Peyer's patch (tissue), 4 donors: ENCODE data around the gene ZNF462. TPM values are rescaled to one million over a fixed set of nuclear protein-coding genes. Genes with fewer than 3 reads are reported as not detected.

Source experiments
- DNase-seq, 3 donors: peaks; one replicate each; pipeline ENCODE4 v3.0.0-alpha.2; 2017 to 2019
- H3K27ac ChIP-seq, 4 donors: fragments of 200-600 bp; sonication (generic); one replicate each; pipeline ENCODE4 v1.5.1; 2016 to 2019
- H3K27me3 ChIP-seq, 2 donors: fragments of 200-600 bp; sonication (generic); one replicate each; pipeline ENCODE4 v1.5.1; 2019
- H3K36me3 ChIP-seq, 3 donors: fragments of 200-600 bp; sonication (generic); one replicate each; pipeline ENCODE4 v1.5.1; 2016 to 2019
- H3K4me1 ChIP-seq, 4 donors: fragments of 200-600 bp; sonication (generic); one replicate each; pipeline ENCODE4 v1.5.1; 2016 to 2019
- H3K4me3 ChIP-seq, 4 donors: fragments of 200-600 bp; sonication (generic); 1 replicate in 3 of 4; 2 replicates in 1 of 4; pipeline ENCODE4 v1.5.1; 2016 to 2019; ENCODE audit warnings: mild to moderate bottlenecking in 1 of 4
- H3K9me3 ChIP-seq, 4 donors: fragments of 200-600 bp; sonication (generic); one replicate each; pipeline ENCODE4 v1.5.1; 2016 to 2019; ENCODE audit warnings: mild to moderate bottlenecking in 1 of 4
- CTCF ChIP-seq, 6 experiments: fragments of 450-650 bp in 4 of 6; fragments of 200-600 bp in 2 of 6; sonication (generic) in 1 of 6; IDR thresholded peaks; one replicate each; pipeline ENCODE4 v1.5.1; 2017 to 2019; ENCODE audit warnings: antibody characterized with exemption in 6 of 6, mild to moderate bottlenecking in 3 of 6, moderate library complexity in 1 of 6
- POLR2A ChIP-seq, 2 donors: fragments of 450-650 bp; IDR thresholded peaks; one replicate each; pipeline ENCODE4 v1.5.1; 2017; ENCODE audit warnings: antibody characterized with exemption in 2 of 2, mild to moderate bottlenecking in 2 of 2, moderate library complexity in 2 of 2
- total RNA-seq, 4 donors: library from RNA; depleted of rRNA; stranded (reverse); fragments of >200 nt; gene quantifications; one replicate each; pipeline ENCODE4 v1.1.0, GENCODE V29; 2016

Gene ZNF462
- total RNA-seq, 4 donors from 2014 or later: 16.1 to 39.6 (median 25.5) TPM

- H3K27me3 ChIP-seq: no peaks in the 10 kb centered on the region
- no peaks in the 10 kb centered on the region for H3K9me3 ChIP-seq
- H3K4me1 ChIP-seq: peaks cover 0 to 4% (median 0%) of the 10 kb centered on the region in 4 donors
- no peak overlapping the region for H3K27ac ChIP-seq
- no peak overlapping the region for H3K4me3 ChIP-seq
- DNase-seq: no peak
- TF ChIP-seq POLR2A (IDR thresholded peaks at IDR 0.05): no peak
- no peak for TF ChIP-seq CTCF (IDR thresholded peaks at IDR 0.05)
- H3K36me3 ChIP-seq: peaks cover 0 to 48% (median 0%) of the 10 kb centered on the region in 3 donors
Observed at GRCh38 chr9:106929471-106930177, 66.7 kb downstream of the ZNF462 start.

GRCh38 chr9:106930477-106930876 is 67.5 kb downstream of the ZNF462 start:
- TF ChIP-seq CTCF (IDR thresholded peaks at IDR 0.05) (no peak), POLR2A (IDR thresholded peaks at IDR 0.05) (no peak)
- Histone ChIP-seq H3K27me3 (no peaks in the 10 kb centered on the region), H3K36me3 (peaks cover 0 to 43% (median 0%) of the 10 kb centered on the region in 3 donors), H3K9me3 (no peaks in the 10 kb centered on the region), H3K4me3 (no peak overlapping the region), H3K4me1 (peaks cover 0 to 4% (median 0%) of the 10 kb centered on the region in 4 donors), H3K27ac (no peak overlapping the region)
- DNase-seq: no peak

- H3K27ac ChIP-seq: no peak overlapping the region
- DNase-seq: no peak
- H3K27me3 ChIP-seq: no peaks in the 10 kb centered on the region
- no peak overlapping the region for H3K4me3 ChIP-seq
- peaks cover 0 to 39% (median 0%) of the 10 kb centered on the region in 3 donors for H3K36me3 ChIP-seq
- TF ChIP-seq POLR2A (IDR thresholded peaks at IDR 0.05): no peak
- no peak for TF ChIP-seq CTCF (IDR thresholded peaks at IDR 0.05)
- H3K9me3 ChIP-seq: no peaks in the 10 kb centered on the region
- H3K4me1 ChIP-seq: peaks cover 0 to 4% (median 0%) of the 10 kb centered on the region in 4 donors
Observed at GRCh38 chr9:106931466-106931865, 68.5 kb downstream of the ZNF462 start.

GRCh38 chr9:106932178-106932577 is 69.2 kb downstream of the ZNF462 start:
- H3K4me3 ChIP-seq: no peak overlapping the region
- H3K27ac ChIP-seq: no peak overlapping the region
- DNase-seq: no peak
- peaks cover 0 to 4% (median 0%) of the 10 kb centered on the region in 4 donors for H3K4me1 ChIP-seq
- no peaks in the 10 kb centered on the region for H3K27me3 ChIP-seq
- no peak for TF ChIP-seq CTCF (IDR thresholded peaks at IDR 0.05)
- H3K36me3 ChIP-seq: peaks cover 0 to 37% (median 0%) of the 10 kb centered on the region in 3 donors
- H3K9me3 ChIP-seq: no peaks in the 10 kb centered on the region

DNA sequence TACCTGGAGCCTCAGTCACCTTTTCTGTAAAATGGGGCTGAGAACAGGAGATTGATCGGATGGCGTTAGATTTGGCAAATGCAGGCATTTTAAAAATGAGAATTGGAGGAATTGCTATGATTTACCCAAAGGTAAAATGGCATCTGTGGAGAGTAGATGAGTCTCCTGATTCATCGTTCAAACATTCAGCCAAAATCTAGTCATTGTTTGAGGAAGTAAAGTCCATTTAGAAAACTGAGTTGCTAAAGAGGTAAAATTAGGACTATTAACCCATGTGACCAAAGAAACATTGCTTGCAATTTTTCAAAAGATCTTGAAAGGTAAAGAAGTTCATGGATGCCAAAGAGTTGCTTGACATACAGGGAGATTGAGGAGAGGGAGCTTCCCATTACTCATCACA is 69.7 kb downstream of the ZNF462 start:
- no peak overlapping the region for H3K27ac ChIP-seq
- H3K36me3 ChIP-seq: peaks cover 0 to 32% (median 0%) of the 10 kb centered on the region in 3 donors
- H3K9me3 ChIP-seq: no peaks in the 10 kb centered on the region
- TF ChIP-seq POLR2A (IDR thresholded peaks at IDR 0.05): no peak
- peaks cover 0 to 4% (median 0%) of the 10 kb centered on the region in 4 donors for H3K4me1 ChIP-seq
- no peaks in the 10 kb centered on the region for H3K27me3 ChIP-seq
- no peak overlapping the region for H3K4me3 ChIP-seq
- no peak for DNase-seq

DNA sequence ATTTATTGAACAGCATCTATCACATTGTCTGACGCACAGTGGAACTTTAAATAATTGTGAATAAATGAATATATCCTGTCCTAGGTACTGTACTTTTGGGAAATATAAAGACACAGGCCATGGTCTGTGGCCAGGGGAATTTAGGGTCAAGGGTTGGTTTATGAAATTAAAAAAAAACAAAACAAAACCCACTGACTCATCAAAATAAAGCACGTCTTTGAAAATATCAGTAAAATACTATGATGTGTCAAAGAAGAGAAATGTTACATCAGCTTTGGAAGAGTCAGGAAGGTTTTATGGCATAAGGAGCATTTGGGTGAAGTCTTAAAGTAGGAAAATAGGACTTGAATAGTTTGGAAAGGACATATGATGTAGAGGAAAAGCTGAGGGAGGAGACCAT is 70.5 kb downstream of the ZNF462 start:
- no peak overlapping the region for H3K4me3 ChIP-seq
- no peak overlapping the region for H3K27ac ChIP-seq
- H3K9me3 ChIP-seq: no peaks in the 10 kb centered on the region
- DNase-seq: no peak
- peaks cover 0 to 4% (median 0%) of the 10 kb centered on the region in 4 donors for H3K4me1 ChIP-seq
- H3K36me3 ChIP-seq: peaks cover 0 to 28% (median 0%) of the 10 kb centered on the region in 3 donors
- no peak for TF ChIP-seq CTCF (IDR thresholded peaks at IDR 0.05)
- no peak for TF ChIP-seq POLR2A (IDR thresholded peaks at IDR 0.05)
- H3K27me3 ChIP-seq: no peaks in the 10 kb centered on the region
